Type B pancreatic cell (in vitro differentiated cells): ENCODE measurements around the gene CELA3B. TPM values are rescaled to one million over a fixed set of nuclear protein-coding genes. Genes with fewer than 3 reads are reported as not detected.
"Not testable (repeated sequence)": the region's sequence is repeated elsewhere in the genome, so short reads cannot be mapped to it uniquely, and the experiment has no call there.

Experiments
- DNase-seq: peaks from one replicate; pipeline ENCODE4 v3.0.0; 2021; ENCODE audit warnings: mixed read lengths; ENCODE audit not compliant: unreplicated experiment; ENCODE audit errors: extremely low spot score
- H3K27ac Mint-ChIP-seq: 2 replicates; pipeline ENCODE4 v1.8.0; 2021; ENCODE audit warnings: mild to moderate bottlenecking, mixed read lengths
- H3K27me3 Mint-ChIP-seq: 2 replicates; pipeline ENCODE4 v1.8.0; 2021; ENCODE audit warnings: mixed read lengths
- H3K36me3 Mint-ChIP-seq: 2 replicates; pipeline ENCODE4 v1.8.0; 2021; ENCODE audit warnings: mixed read lengths
- H3K4me1 Mint-ChIP-seq: one replicate; pipeline ENCODE4 v1.8.0; 2021; ENCODE audit warnings: mixed read lengths; ENCODE audit not compliant: unreplicated experiment
- H3K4me3 Mint-ChIP-seq: 2 replicates; pipeline ENCODE4 v1.8.0; 2021; ENCODE audit warnings: mild to moderate bottlenecking, mixed read lengths
- H3K9me3 Mint-ChIP-seq: 2 replicates; pipeline ENCODE4 v1.8.0; 2021; ENCODE audit warnings: mixed read lengths
- CTCF ChIP-seq: fragments of 200-600 bp; sonication (generic); conservative IDR thresholded peaks from 2 replicates; pipeline ENCODE4 v1.5.0; 2021; ENCODE audit warnings: antibody characterized with exemption, mild to moderate bottlenecking
- long read RNA-seq: library from polyadenylated mRNA; unstranded; transcript quantifications from one replicate; pipeline ENCODE4 v2.0.0, GENCODE V29; 2020
- total RNA-seq: library from RNA; stranded (reverse); gene quantifications from 2 replicates; pipeline ENCODE4 v1.2.1, GENCODE V29; 2021; ENCODE audit warnings: low replicate concordance

CELA3B gene
- not detected in 2 replicates for total RNA-seq
- long read RNA-seq: 0 reads

GRCh38 chr1:21976703-21977239, at the start of gene CELA3B:
TSS of gene CELA3B (plus strand) at chr1:21977022. CDS start at chr1:21977040, 18 bp downstream.
- not testable (repeated sequence) for H3K4me3 Mint-ChIP-seq, H3K36me3 Mint-ChIP-seq, H3K27me3 Mint-ChIP-seq, H3K4me1 Mint-ChIP-seq, DNase-seq, H3K9me3 Mint-ChIP-seq
- peak within 1 kb of the TSS; percentile 26 for H3K27ac Mint-ChIP-seq

GRCh38 chr1:21927533-21928237, 49.1 kb upstream of the CELA3B start:
- H3K27ac Mint-ChIP-seq: peak overlapping the region; percentile 61
- no peak for TF ChIP-seq CTCF
- peaks cover 5% of the 10 kb centered on the region for H3K36me3 Mint-ChIP-seq
- H3K9me3 Mint-ChIP-seq: no peaks in the 10 kb centered on the region
- DNase-seq: no peak
- H3K4me1 Mint-ChIP-seq: peaks cover 45% of the 10 kb centered on the region
- no peak overlapping the region for H3K4me3 Mint-ChIP-seq
- H3K27me3 Mint-ChIP-seq: no peaks in the 10 kb centered on the region

- Mint-ChIP-seq H3K4me3 (peak overlapping the region; percentile 2), H3K27ac (peak overlapping the region; percentile 67), H3K4me1 (peaks cover 35% of the 10 kb centered on the region), H3K9me3 (no peaks in the 10 kb centered on the region), H3K27me3 (no peaks in the 10 kb centered on the region), H3K36me3 (peaks cover 5% of the 10 kb centered on the region)
- TF ChIP-seq CTCF: no peak
- DNase-seq: no peak
Observed at GRCh38 chr1:21930080-21930571, 46.7 kb upstream of the CELA3B start.

- Mint-ChIP-seq H3K27me3 (no peaks in the 10 kb centered on the region), H3K4me3 (peak overlapping the region; percentile 25), H3K9me3 (no peaks in the 10 kb centered on the region), H3K27ac (peak overlapping the region; percentile 67), H3K4me1 (peaks cover 38% of the 10 kb centered on the region), H3K36me3 (peaks cover 5% of the 10 kb centered on the region)
- DNase-seq: no peak
- TF ChIP-seq CTCF: no peak
Observed at GRCh38 chr1:21930629-21931170, 46.1 kb upstream of the CELA3B start.

GRCh38 chr1:21931171-21932093, 45.4 kb upstream of the CELA3B start:
- peak overlapping the region; percentile 67 for H3K27ac Mint-ChIP-seq
- H3K36me3 Mint-ChIP-seq: peaks cover 5% of the 10 kb centered on the region
- no peaks in the 10 kb centered on the region for H3K9me3 Mint-ChIP-seq
- peak overlapping the region; percentile 53 for H3K4me3 Mint-ChIP-seq
- no peak for TF ChIP-seq CTCF
- DNase-seq: no peak
- H3K4me1 Mint-ChIP-seq: peaks cover 44% of the 10 kb centered on the region
- H3K27me3 Mint-ChIP-seq: no peaks in the 10 kb centered on the region
